ENCODE data around the gene KISS1.

DNA sequence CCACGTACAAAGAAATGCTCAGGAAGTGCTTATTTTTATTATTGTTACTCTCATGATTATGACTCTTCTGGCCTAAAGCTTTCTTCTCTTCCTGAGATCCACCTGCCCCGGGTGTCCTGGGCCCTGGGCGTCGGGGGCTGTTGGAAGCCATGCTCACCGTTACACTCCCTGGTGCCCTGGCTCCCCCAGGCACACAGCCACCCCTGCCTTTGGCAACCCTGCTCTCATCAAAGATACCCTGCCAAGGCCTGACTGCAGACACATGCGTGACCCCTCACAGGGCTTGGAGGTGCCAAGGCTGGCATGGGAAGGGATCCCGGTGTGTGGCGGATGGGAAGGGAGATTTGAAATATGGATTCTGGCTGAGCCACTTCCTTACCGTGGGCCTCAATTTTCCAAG, 3.3 kb upstream of the KISS1 start:
- TF ChIP-seq, protein P1, sequence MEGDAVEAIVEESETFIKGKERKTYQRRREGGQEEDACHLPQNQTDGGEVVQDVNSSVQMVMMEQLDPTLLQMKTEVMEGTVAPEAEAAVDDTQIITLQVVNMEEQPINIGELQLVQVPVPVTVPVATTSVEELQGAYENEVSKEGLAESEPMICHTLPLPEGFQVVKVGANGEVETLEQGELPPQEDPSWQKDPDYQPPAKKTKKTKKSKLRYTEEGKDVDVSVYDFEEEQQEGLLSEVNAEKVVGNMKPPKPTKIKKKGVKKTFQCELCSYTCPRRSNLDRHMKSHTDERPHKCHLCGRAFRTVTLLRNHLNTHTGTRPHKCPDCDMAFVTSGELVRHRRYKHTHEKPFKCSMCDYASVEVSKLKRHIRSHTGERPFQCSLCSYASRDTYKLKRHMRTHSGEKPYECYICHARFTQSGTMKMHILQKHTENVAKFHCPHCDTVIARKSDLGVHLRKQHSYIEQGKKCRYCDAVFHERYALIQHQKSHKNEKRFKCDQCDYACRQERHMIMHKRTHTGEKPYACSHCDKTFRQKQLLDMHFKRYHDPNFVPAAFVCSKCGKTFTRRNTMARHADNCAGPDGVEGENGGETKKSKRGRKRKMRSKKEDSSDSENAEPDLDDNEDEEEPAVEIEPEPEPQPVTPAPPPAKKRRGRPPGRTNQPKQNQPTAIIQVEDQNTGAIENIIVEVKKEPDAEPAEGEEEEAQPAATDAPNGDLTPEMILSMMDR (IDR thresholded peaks at IDR 0.05), result no peak
- TF ChIP-seq POLR2A (IDR thresholded peaks at IDR 0.05), result no peak
